Astrocyte of the spinal cord (primary cell): ENCODE data around the gene MEIS1.

ENCODE experiments used
- DNase-seq: peaks from one replicate; pipeline ENCODE4 v3.0.0; 2011; ENCODE audit warnings: low read depth, low spot score
- H3K4me3 ChIP-seq: 2 replicates; pipeline ENCODE4 v1.5.1; 2011; ENCODE audit warnings: low read depth, mild to moderate bottlenecking, low read length, moderate library complexity
- in situ Hi-C: cut with HindIII; loops from 2 replicates; pipeline ENCODE4 v1.10.0; 2017; ENCODE audit warnings: low sequenced_read_pairs
- TF ChIP-seq, protein P1 (sequence below): IDR thresholded peaks from 2 replicates; pipeline ENCODE4 v1.5.1; 2012; ENCODE audit warnings: low read depth, mild to moderate bottlenecking, low read length, inconsistent platforms

MEIS1 gene

DNA sequence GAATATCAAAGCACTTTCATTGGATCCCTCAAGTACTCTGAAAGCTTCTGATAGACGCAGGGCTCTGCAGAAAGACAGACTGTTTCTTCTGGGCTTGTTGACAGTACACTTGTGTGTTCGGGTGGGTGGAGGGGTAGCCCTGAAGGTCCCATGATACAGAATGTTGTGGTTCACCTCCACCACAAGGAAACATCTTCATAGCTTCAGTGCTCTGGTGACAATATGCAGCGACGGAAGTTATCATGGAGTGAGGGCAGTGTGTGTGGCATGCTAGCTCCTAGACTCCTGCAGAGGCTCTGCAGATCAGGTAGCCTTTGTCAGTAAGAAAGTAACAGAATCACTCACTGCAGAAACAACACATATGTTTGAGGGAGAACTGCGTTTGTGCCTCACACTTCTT lies 90.7 kb downstream of the MEIS1 start:
- DNase-seq, result no peak
- TF ChIP-seq, protein P1, sequence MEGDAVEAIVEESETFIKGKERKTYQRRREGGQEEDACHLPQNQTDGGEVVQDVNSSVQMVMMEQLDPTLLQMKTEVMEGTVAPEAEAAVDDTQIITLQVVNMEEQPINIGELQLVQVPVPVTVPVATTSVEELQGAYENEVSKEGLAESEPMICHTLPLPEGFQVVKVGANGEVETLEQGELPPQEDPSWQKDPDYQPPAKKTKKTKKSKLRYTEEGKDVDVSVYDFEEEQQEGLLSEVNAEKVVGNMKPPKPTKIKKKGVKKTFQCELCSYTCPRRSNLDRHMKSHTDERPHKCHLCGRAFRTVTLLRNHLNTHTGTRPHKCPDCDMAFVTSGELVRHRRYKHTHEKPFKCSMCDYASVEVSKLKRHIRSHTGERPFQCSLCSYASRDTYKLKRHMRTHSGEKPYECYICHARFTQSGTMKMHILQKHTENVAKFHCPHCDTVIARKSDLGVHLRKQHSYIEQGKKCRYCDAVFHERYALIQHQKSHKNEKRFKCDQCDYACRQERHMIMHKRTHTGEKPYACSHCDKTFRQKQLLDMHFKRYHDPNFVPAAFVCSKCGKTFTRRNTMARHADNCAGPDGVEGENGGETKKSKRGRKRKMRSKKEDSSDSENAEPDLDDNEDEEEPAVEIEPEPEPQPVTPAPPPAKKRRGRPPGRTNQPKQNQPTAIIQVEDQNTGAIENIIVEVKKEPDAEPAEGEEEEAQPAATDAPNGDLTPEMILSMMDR, result no peak
- no peak overlapping the region for H3K4me3 ChIP-seq
- in situ Hi-C loops, result no loop called here

DNA sequence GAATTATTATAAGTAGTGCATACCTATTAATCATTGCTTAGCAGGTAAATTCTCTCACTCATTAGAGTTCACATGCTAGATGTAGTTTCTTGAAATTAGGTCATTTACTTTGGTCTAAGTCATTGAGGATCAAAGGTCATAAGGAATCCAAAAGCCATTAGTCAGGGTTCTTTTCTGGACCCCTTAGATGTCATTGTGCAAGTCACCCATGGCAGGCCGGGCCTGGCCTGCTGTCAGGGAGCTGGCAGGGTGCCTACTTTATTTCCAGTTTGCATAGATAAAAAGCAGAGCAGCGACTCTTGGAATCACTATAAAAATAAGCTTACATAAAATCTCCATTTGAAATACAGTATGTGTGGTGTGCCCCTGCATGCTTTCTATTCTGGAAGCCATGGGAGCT lies 91.3 kb downstream of the MEIS1 start:
- in situ Hi-C loops, result no loop called here
- no peak overlapping the region for H3K4me3 ChIP-seq
- TF ChIP-seq, protein P1, result no peak
- no peak for DNase-seq

DNA sequence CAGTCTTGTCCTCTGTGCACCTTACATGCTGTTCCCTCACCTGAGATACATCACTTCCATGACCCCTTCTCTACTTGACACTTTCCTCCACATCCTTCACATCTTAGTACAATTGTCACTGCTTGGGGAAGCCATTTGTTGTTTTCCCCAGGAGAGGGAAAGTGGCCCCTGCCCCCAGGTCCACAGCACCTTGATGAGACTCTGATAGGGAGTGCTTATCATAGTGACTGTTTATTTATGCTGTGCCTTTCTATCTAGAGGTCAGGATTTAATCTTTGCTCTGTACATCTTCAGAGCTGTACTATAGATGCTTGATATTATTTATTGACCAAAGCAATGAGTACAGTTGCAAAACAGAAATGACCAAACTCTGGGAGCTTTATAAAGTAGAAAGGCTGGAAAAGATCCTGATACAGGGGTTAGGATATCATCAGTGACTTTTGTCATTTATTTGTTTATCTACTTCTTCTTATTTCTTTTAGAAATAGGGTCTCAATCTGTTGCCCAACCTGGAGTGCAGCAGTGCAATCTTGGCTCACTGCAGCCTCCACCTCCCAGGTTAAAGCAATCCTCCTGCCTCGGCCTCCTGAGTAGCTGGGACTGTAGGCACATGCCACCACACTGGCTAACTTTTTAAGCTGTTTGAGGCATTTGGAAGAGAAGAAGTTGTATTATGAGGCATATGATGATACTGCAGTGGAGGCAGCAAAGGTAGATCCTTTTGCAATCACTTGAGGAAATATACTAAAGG lies 94.2 kb downstream of the MEIS1 start:
- H3K4me3 ChIP-seq, result no peak overlapping the region
- in situ Hi-C loops, result no loop called here
- TF ChIP-seq, protein P1, result no peak
- no peak for DNase-seq

DNA sequence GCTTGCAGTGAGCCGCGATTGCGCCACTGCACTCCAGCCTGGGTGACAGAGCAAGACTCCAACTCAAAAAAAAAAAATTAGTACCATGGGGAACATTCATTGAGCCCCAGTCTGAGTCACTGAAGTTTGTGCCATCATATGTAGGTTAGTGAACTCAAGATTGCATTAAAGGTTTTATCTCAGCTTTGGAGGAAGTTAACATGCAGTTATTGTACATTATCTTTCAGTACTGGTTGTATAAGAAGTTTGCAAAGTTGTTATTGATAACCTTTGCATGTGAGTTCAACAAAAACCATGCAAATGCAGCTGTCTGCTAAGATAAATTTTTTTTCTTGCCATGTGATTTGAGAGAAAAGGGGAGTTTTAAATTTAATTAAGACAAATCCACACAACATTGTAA lies 95.7 kb downstream of the MEIS1 start:
- TF ChIP-seq, protein P1, result no peak
- no peak overlapping the region for H3K4me3 ChIP-seq
- in situ Hi-C loops, result no loop called here

DNA sequence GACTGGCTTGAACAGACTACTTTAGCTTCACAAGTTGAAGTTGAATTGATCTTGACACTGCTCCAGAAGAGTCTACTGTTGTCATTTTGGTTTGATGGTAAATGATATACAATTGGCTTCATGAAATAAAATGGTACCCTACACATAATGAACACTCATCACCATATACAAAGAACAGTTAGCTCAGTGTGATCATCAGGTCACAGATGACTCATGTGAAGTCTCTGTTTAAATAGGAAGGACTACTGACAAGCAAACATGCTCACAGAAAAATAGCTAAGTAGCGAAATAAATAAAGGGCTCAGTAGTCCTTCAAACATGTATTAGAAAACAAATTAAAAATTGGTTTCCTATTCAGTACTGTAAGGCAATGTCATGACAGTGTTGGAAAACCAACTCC lies 96.2 kb downstream of the MEIS1 start:
- TF ChIP-seq, protein P1, result no peak
- no peak for DNase-seq
- in situ Hi-C loops, result no loop called here
- H3K4me3 ChIP-seq, result no peak overlapping the region

More for the DNA sequence above, 95.7 kb downstream of the MEIS1 start:
- DNase-seq, result no peak

DNA sequence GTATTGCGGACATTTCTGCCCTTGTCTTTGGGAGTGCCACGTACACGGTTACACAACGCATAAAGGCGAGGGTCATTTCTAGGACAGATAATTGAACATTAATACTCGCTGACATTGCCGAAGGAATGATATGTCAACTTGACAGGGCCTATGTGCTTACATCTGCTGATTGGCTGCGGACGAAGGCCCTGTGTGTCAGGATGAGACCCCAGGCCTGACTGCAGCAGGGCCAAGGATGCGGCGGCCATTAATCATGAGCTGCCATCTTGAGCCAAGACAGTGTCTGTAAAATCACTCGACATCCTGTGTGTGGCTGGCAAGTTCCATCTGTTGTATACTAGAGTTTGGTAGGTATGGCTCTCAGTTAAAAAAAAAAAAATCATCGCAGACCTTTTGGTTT lies 96.6 kb downstream of the MEIS1 start:
- no peak for DNase-seq

More for the DNA sequence above, 96.6 kb downstream of the MEIS1 start:
- no peak overlapping the region for H3K4me3 ChIP-seq
- TF ChIP-seq, protein P1, result no peak
- in situ Hi-C loops, result no loop called here
